Neural progenitor cell (in vitro differentiated cells): ENCODE data around the gene ADORA2A.

Experiments
- CTCF ChIP-seq: fragments of 200-600 bp; sonication (generic); IDR thresholded peaks from 2 replicates; pipeline ENCODE4 v1.5.1; 2017; ENCODE audit warnings: antibody characterized with exemption, mild to moderate bottlenecking
- EZH2phosphoT487 ChIP-seq: fragments of 200-600 bp; sonication (generic); IDR thresholded peaks from 2 replicates; pipeline ENCODE4 v1.6.1; 2017; ENCODE audit warnings: antibody characterized with exemption

DNA sequence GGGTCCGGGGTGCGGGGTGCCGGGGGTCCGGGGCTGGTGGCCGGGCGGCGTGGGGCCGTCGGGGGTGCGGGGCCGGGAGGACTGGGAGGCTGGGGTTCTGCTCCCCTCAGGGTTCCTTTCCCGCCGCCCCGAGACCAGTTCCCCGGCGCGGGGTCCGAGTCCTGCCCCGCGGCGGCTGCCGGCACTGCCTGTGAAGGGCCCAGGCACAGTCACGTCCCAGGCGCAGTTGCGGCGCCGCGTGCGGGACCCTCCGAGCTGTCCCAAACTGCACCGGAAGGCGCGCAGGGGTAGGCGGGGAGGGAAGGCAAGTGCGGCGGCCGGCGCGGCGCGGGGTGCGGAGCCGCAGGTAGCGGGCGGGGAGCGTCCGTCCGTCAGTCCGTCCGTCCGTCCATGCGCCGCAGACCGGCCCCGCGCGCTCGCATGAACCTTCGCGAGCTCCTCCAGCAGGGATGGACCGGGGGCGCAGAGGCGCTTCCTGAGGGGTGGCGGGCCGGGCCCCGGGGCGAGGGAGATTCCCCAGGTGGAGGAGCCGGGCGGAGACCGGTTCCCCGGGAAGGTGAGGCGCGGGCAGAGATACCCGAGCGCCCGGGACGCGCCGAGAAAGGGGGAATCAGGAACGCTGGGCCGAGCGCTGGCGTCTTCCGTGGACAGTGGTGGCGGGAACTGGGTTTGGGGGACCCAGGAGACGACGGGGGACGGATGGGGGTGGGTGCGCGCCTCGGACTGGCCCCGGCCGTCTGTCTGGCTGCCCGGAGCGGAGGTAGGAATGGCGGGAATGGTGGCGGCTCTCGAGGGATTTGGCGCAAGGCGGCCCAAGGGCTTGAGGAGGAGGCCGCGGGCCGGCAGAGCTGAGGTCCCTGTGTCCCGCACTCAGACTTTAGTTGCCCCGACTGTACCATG is 3.1 kb upstream of the ADORA2A start:
- TF ChIP-seq CTCF (no peak), EZH2phosphoT487 (peak; percentile 91)
